Loucy (cell line): ENCODE data around the gene CDC37L1.
A peak's percentile ranks its signal among the peaks of the same experiment; 100 is the strongest.

ENCODE experiments used
- H2AFZ ChIP-seq: fragments of 200-600 bp; sonication (generic); 2 replicates; pipeline ENCODE4 v1.6.0; 2016; ENCODE audit warnings: antibody characterized with exemption, mild to moderate bottlenecking, low read length, moderate library complexity
- H3F3A ChIP-seq: fragments of 200-600 bp; 2 replicates; pipeline ENCODE4 v1.6.0; 2016; ENCODE audit warnings: antibody characterized with exemption, low read depth, mild to moderate bottlenecking
- H3K27me3 ChIP-seq: fragments of 200-600 bp; sonication (generic); 2 replicates; pipeline ENCODE4 v1.6.1; 2014; ENCODE audit warnings: low read length, mild to moderate bottlenecking; ENCODE audit not compliant: insufficient read depth, poor library complexity, severe bottlenecking
- H3K36me3 ChIP-seq: fragments of 200-600 bp; sonication (generic); 2 replicates; pipeline ENCODE4 v1.6.1; 2016; ENCODE audit warnings: low read length; ENCODE audit not compliant: insufficient read depth
- H3K4me1 ChIP-seq: fragments of 200-600 bp; sonication (generic); 2 replicates; pipeline ENCODE4 v1.5.1; 2014; ENCODE audit warnings: low read length, mild to moderate bottlenecking; ENCODE audit not compliant: insufficient read depth, poor library complexity, severe bottlenecking
- H3K4me2 ChIP-seq: fragments of 200-600 bp; sonication (generic); 2 replicates; pipeline ENCODE4 v1.6.0; 2014; ENCODE audit warnings: antibody characterized with exemption, low read length, low read depth, mild to moderate bottlenecking; ENCODE audit not compliant: poor library complexity, severe bottlenecking
- H3K4me3 ChIP-seq: fragments of 200-600 bp; sonication (generic); 2 replicates; pipeline ENCODE4 v1.5.1; 2014; ENCODE audit warnings: low read length, mild to moderate bottlenecking, mixed read lengths; ENCODE audit not compliant: poor library complexity, severe bottlenecking
- H3K79me2 ChIP-seq: fragments of 200-600 bp; sonication (generic); 2 replicates; pipeline ENCODE4 v1.6.1; 2014; ENCODE audit warnings: low read length; ENCODE audit not compliant: insufficient read depth
- H3K9ac ChIP-seq: fragments of 200-600 bp; sonication (generic); 2 replicates; pipeline ENCODE4 v1.6.0; 2014; ENCODE audit warnings: mild to moderate bottlenecking, low read depth, low read length, moderate library complexity; ENCODE audit not compliant: poor library complexity, severe bottlenecking
- H3K9me2 ChIP-seq: fragments of 200-600 bp; sonication (generic); replicated peaks from 2 replicates; pipeline ENCODE4 v1.6.1; 2016; ENCODE audit warnings: low read depth, low read length, mixed read lengths
- H3K9me3 ChIP-seq: fragments of 200-600 bp; sonication (generic); 2 replicates; pipeline ENCODE4 v1.6.1; 2014; ENCODE audit warnings: mild to moderate bottlenecking, antibody characterized with exemption, low read length, low read depth; ENCODE audit not compliant: insufficient read depth
- H4K20me1 ChIP-seq: fragments of 200-600 bp; sonication (generic); 2 replicates; pipeline ENCODE4 v1.6.0; 2014; ENCODE audit warnings: antibody characterized with exemption, low read length, mild to moderate bottlenecking; ENCODE audit not compliant: insufficient read depth, poor library complexity, severe bottlenecking
- EZH2phosphoT487 ChIP-seq: fragments of 200-600 bp; IDR thresholded peaks from 2 replicates; pipeline ENCODE4 v1.6.1; 2018; ENCODE audit warnings: antibody characterized with exemption, mild to moderate bottlenecking, moderate library complexity, borderline replicate concordance
- TF ChIP-seq, protein P1 (sequence below): fragments of 200-600 bp; sonication (generic); conservative IDR thresholded peaks from 2 replicates; pipeline ENCODE4 v1.5.1; 2014; ENCODE audit warnings: mild to moderate bottlenecking, antibody characterized with exemption, low read length

CDC37L1 gene

DNA sequence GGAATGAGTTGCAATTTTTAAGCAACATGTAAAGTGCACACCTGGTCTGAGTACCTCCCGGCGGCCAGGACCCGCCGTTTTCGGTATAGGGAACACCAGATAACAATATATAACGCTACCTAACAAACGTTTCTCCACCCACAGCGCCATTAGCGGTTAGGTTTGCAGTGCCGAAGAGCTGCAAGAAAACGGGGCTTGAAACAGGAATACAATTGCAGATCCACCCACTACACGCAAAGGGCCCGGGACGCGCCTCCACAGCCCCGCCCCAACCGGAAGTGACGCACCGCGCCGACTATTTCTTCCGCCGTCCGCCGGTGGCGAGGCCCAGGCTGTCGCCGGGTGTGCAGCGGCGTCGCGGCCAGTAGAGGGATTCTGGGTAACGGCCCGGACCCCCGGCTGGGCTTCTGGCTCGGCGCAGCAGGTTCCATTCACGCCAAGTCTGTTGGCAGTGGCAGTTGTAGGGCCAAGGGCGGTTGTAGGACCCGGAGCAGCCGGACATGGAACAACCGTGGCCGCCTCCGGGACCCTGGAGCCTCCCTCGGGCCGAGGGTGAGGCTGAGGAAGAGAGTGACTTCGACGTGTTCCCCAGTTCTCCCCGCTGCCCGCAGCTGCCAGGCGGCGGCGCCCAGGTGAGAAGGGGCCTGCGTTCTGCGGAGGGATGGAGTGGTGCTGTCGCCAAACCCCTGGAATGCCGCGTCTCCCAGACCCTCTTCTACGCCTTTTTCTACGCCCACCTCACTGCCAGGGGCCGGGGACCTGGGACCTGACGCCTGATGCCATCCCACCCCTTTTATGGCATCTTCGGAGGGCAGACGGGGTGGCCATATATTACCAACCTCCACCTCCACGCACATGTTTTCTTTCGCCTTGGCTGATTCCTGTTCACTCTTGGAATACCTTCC is at the start of gene CDC37L1:
Gene CDC37L1 (plus strand): TSS at position 302 of the 905 bp plus-strand sequence. CDS start 199 bp downstream, at position 501.
- peak within 1 kb of the TSS; percentile 95 for H3K9ac ChIP-seq
- peaks cover 38% of the 10 kb centered on the region for H3K79me2 ChIP-seq
- peak within 1 kb of the TSS; percentile 94 for H3K4me2 ChIP-seq
- no peaks in the 10 kb centered on the region for H3K9me2 ChIP-seq
- TF ChIP-seq, protein P1, sequence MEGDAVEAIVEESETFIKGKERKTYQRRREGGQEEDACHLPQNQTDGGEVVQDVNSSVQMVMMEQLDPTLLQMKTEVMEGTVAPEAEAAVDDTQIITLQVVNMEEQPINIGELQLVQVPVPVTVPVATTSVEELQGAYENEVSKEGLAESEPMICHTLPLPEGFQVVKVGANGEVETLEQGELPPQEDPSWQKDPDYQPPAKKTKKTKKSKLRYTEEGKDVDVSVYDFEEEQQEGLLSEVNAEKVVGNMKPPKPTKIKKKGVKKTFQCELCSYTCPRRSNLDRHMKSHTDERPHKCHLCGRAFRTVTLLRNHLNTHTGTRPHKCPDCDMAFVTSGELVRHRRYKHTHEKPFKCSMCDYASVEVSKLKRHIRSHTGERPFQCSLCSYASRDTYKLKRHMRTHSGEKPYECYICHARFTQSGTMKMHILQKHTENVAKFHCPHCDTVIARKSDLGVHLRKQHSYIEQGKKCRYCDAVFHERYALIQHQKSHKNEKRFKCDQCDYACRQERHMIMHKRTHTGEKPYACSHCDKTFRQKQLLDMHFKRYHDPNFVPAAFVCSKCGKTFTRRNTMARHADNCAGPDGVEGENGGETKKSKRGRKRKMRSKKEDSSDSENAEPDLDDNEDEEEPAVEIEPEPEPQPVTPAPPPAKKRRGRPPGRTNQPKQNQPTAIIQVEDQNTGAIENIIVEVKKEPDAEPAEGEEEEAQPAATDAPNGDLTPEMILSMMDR, result peak; percentile 49
- TF ChIP-seq EZH2phosphoT487, result no peak
- no peaks in the 10 kb centered on the region for H3K27me3 ChIP-seq
- H3K36me3 ChIP-seq, result no peaks in the 10 kb centered on the region
- H3K9me3 ChIP-seq, result no peaks in the 10 kb centered on the region
- peaks cover 30% of the 10 kb centered on the region for H3K4me1 ChIP-seq
- peak within 1 kb of the TSS; percentile 97 for H2AFZ ChIP-seq
- H3F3A ChIP-seq, result 0 out of 2 replicates have a peak, but pooled peaks cover 3% of the 10 kb centered on the region
- peak within 1 kb of the TSS; percentile 91 for H3K4me3 ChIP-seq
- H4K20me1 ChIP-seq, result peaks cover 11% of the 10 kb centered on the region

DNA sequence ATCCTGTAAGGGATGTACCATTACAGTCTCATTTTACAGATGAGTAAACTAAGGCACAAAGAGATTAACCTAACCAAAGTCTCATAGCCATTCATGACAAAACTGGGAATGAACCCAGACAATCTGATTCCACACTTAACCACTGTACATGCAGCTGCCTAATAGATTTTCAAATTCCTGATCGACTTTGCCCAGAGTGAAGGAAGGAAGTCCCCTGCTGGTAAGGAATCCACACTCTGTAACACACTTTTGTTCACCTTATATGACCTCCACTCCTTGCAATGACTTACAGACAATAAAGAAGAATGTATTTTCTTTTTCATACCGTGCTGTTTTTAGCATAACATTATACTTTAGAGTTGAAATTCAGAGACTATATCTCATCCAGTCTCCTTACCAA is 48.5 kb upstream of the CDC37L1 start:
- H3K4me1 ChIP-seq, result no peaks in the 10 kb centered on the region
- no peaks in the 10 kb centered on the region; the same call in 1 of the 2 replicates for H3F3A ChIP-seq
- H3K9ac ChIP-seq, result no peak overlapping the region
- no peaks in the 10 kb centered on the region for H4K20me1 ChIP-seq
- no peaks in the 10 kb centered on the region for H3K36me3 ChIP-seq
- H3K4me2 ChIP-seq, result no peak overlapping the region
- no peaks in the 10 kb centered on the region for H3K9me2 ChIP-seq
- H3K9me3 ChIP-seq, result no peaks in the 10 kb centered on the region
- H2AFZ ChIP-seq, result no peak overlapping the region
- peaks cover 88% of the 10 kb centered on the region for H3K27me3 ChIP-seq
- TF ChIP-seq, protein P1, result no peak
- no peak for TF ChIP-seq EZH2phosphoT487
- no peaks in the 10 kb centered on the region for H3K79me2 ChIP-seq
- no peak overlapping the region for H3K4me3 ChIP-seq

DNA sequence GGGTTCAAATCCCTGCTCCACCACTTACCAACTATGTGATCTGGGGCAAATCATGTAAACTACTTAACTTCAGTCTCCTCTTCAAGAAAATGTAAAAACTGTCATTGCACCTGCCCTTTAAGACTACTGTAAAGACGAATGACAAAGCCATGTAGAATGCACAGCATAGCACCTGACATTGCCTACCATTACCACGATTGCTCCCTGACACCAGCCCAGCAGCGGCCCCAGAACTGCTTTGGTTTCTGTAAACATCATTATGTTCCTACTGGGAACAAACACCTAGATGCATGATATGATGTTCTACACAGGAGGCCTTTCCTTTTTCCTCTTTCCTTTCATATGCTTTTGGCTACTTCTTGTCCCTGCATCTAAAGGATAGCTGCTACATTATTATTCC is 40.4 kb upstream of the CDC37L1 start:
- TF ChIP-seq EZH2phosphoT487, result no peak
- TF ChIP-seq, protein P1, result no peak
- Histone ChIP-seq H3K36me3 (no peaks in the 10 kb centered on the region), H3K9ac (no peak overlapping the region), H3K79me2 (no peaks in the 10 kb centered on the region), H3K4me1 (no peaks in the 10 kb centered on the region), H3K4me2 (no peak overlapping the region), H3K9me2 (no peaks in the 10 kb centered on the region), H3K4me3 (no peak overlapping the region), H2AFZ (no peak overlapping the region), H4K20me1 (no peaks in the 10 kb centered on the region), H3K9me3 (no peaks in the 10 kb centered on the region), H3K27me3 (peaks cover 54% of the 10 kb centered on the region), H3F3A (no peaks in the 10 kb centered on the region)
